Loucy (cell line): ENCODE measurements around the gene NET1.

Source experiments
- H2AFZ ChIP-seq: fragments of 200-600 bp; sonication (generic); 2 replicates; pipeline ENCODE4 v1.6.0; 2016; ENCODE audit warnings: antibody characterized with exemption, mild to moderate bottlenecking, low read length, moderate library complexity
- H3F3A ChIP-seq: fragments of 200-600 bp; 2 replicates; pipeline ENCODE4 v1.6.0; 2016; ENCODE audit warnings: antibody characterized with exemption, low read depth, mild to moderate bottlenecking
- H3K27me3 ChIP-seq: fragments of 200-600 bp; sonication (generic); 2 replicates; pipeline ENCODE4 v1.6.1; 2014; ENCODE audit warnings: low read length, mild to moderate bottlenecking; ENCODE audit not compliant: insufficient read depth, poor library complexity, severe bottlenecking
- H3K36me3 ChIP-seq: fragments of 200-600 bp; sonication (generic); 2 replicates; pipeline ENCODE4 v1.6.1; 2016; ENCODE audit warnings: low read length; ENCODE audit not compliant: insufficient read depth
- H3K4me1 ChIP-seq: fragments of 200-600 bp; sonication (generic); 2 replicates; pipeline ENCODE4 v1.5.1; 2014; ENCODE audit warnings: low read length, mild to moderate bottlenecking; ENCODE audit not compliant: insufficient read depth, poor library complexity, severe bottlenecking
- H3K4me2 ChIP-seq: fragments of 200-600 bp; sonication (generic); 2 replicates; pipeline ENCODE4 v1.6.0; 2014; ENCODE audit warnings: antibody characterized with exemption, low read length, low read depth, mild to moderate bottlenecking; ENCODE audit not compliant: poor library complexity, severe bottlenecking
- H3K4me3 ChIP-seq: fragments of 200-600 bp; sonication (generic); 2 replicates; pipeline ENCODE4 v1.5.1; 2014; ENCODE audit warnings: low read length, mild to moderate bottlenecking, mixed read lengths; ENCODE audit not compliant: poor library complexity, severe bottlenecking
- H3K79me2 ChIP-seq: fragments of 200-600 bp; sonication (generic); 2 replicates; pipeline ENCODE4 v1.6.1; 2014; ENCODE audit warnings: low read length; ENCODE audit not compliant: insufficient read depth
- H3K9ac ChIP-seq: fragments of 200-600 bp; sonication (generic); 2 replicates; pipeline ENCODE4 v1.6.0; 2014; ENCODE audit warnings: mild to moderate bottlenecking, low read depth, low read length, moderate library complexity; ENCODE audit not compliant: poor library complexity, severe bottlenecking
- H3K9me2 ChIP-seq: fragments of 200-600 bp; sonication (generic); replicated peaks from 2 replicates; pipeline ENCODE4 v1.6.1; 2016; ENCODE audit warnings: low read depth, low read length, mixed read lengths
- H3K9me3 ChIP-seq: fragments of 200-600 bp; sonication (generic); 2 replicates; pipeline ENCODE4 v1.6.1; 2014; ENCODE audit warnings: mild to moderate bottlenecking, antibody characterized with exemption, low read length, low read depth; ENCODE audit not compliant: insufficient read depth
- H4K20me1 ChIP-seq: fragments of 200-600 bp; sonication (generic); 2 replicates; pipeline ENCODE4 v1.6.0; 2014; ENCODE audit warnings: antibody characterized with exemption, low read length, mild to moderate bottlenecking; ENCODE audit not compliant: insufficient read depth, poor library complexity, severe bottlenecking
- CTCF ChIP-seq: fragments of 200-600 bp; sonication (generic); conservative IDR thresholded peaks from 2 replicates; pipeline ENCODE4 v1.5.1; 2014; ENCODE audit warnings: mild to moderate bottlenecking, antibody characterized with exemption, low read length
- EZH2phosphoT487 ChIP-seq: fragments of 200-600 bp; IDR thresholded peaks from 2 replicates; pipeline ENCODE4 v1.6.1; 2018; ENCODE audit warnings: antibody characterized with exemption, mild to moderate bottlenecking, moderate library complexity, borderline replicate concordance

Gene NET1

GRCh38 chr10:5464546-5464945 is 52.2 kb downstream of the NET1 start:
- H3K4me2 ChIP-seq, result no peak overlapping the region
- H3K4me3 ChIP-seq, result no peak overlapping the region
- no peaks in the 10 kb centered on the region for H3K79me2 ChIP-seq

GRCh38 chr10:5465976-5466450 is 53.7 kb downstream of the NET1 start:
- Histone ChIP-seq H3K27me3 (no peaks in the 10 kb centered on the region), H3K4me2 (no peak overlapping the region), H3K9me3 (no peaks in the 10 kb centered on the region), H3K36me3 (no peaks in the 10 kb centered on the region; the same call in 1 of the 2 replicates), H3K9me2 (no peaks in the 10 kb centered on the region), H3K79me2 (no peaks in the 10 kb centered on the region), H2AFZ (no peak overlapping the region), H4K20me1 (no peaks in the 10 kb centered on the region), H3K4me1 (peaks cover 11% of the 10 kb centered on the region), H3K4me3 (no peak overlapping the region), H3F3A (no peaks in the 10 kb centered on the region), H3K9ac (no peak overlapping the region)
- TF ChIP-seq EZH2phosphoT487, result no peak
- no peak for TF ChIP-seq CTCF

More at GRCh38 chr10:5464546-5464945, 52.2 kb downstream of the NET1 start:
- no peaks in the 10 kb centered on the region for H3F3A ChIP-seq
- no peaks in the 10 kb centered on the region for H3K9me3 ChIP-seq
- no peak overlapping the region for H3K9ac ChIP-seq
- H4K20me1 ChIP-seq, result no peaks in the 10 kb centered on the region
- peaks cover 14% of the 10 kb centered on the region; the same call in 1 of the 2 replicates for H3K36me3 ChIP-seq
- H3K27me3 ChIP-seq, result no peaks in the 10 kb centered on the region
- TF ChIP-seq EZH2phosphoT487 (no peak), CTCF (no peak)
- H2AFZ ChIP-seq, result no peak overlapping the region
- peaks cover 11% of the 10 kb centered on the region for H3K4me1 ChIP-seq
- no peaks in the 10 kb centered on the region for H3K9me2 ChIP-seq

GRCh38 chr10:5466451-5467206 is 54.3 kb downstream of the NET1 start:
- Histone ChIP-seq H2AFZ (0 out of 2 replicates have a peak overlapping the region, but pooled peaks have one; percentile 44), H3K9me3 (no peaks in the 10 kb centered on the region), H3F3A (no peaks in the 10 kb centered on the region), H3K9ac (no peak overlapping the region), H3K4me1 (peaks cover 7% of the 10 kb centered on the region), H3K4me2 (no peak overlapping the region), H3K9me2 (no peaks in the 10 kb centered on the region), H3K4me3 (no peak overlapping the region), H3K27me3 (no peaks in the 10 kb centered on the region), H3K79me2 (no peaks in the 10 kb centered on the region), H3K36me3 (no peaks in the 10 kb centered on the region), H4K20me1 (no peaks in the 10 kb centered on the region)
- TF ChIP-seq EZH2phosphoT487 (no peak), CTCF (no peak)
